Central memory CD8-positive, alpha-beta T cell (primary cell): ENCODE data around the gene PDLIM5.

Source experiments
- ATAC-seq: fragments of 150-1000 bp; cut with Tn5 transposase; replicated peaks from 2 replicates; pipeline ENCODE4 v1.10.0; 2022; ENCODE audit warnings: mild to moderate bottlenecking, moderate FRiP score, moderate number of reproducible peaks; ENCODE audit not compliant: poor library complexity, severe bottlenecking; ENCODE audit errors: extremely low read depth
- DNase-seq, 2 donors: peaks; one replicate each; pipeline ENCODE4 v3.0.0; 2021; ENCODE audit warnings: low spot score in 2 of 2
- H3K27ac Mint-ChIP-seq: one replicate; pipeline ENCODE4 v1.8.0; 2022; ENCODE audit warnings: low read depth, mild to moderate bottlenecking, moderate library complexity, mixed read lengths
- H3K27me3 Mint-ChIP-seq: one replicate; pipeline ENCODE4 v1.8.0; 2022; ENCODE audit warnings: mixed read lengths
- H3K36me3 Mint-ChIP-seq: one replicate; pipeline ENCODE4 v1.8.0; 2022; ENCODE audit warnings: mild to moderate bottlenecking, moderate library complexity, mixed read lengths; ENCODE audit not compliant: insufficient read depth
- H3K4me1 Mint-ChIP-seq: one replicate; pipeline ENCODE4 v1.8.0; 2022; ENCODE audit warnings: mixed read lengths
- H3K4me3 Mint-ChIP-seq: one replicate; pipeline ENCODE4 v1.8.0; 2022; ENCODE audit warnings: mild to moderate bottlenecking, moderate library complexity, mixed read lengths
- H3K9me3 Mint-ChIP-seq: one replicate; pipeline ENCODE4 v1.8.0; 2022; ENCODE audit warnings: mixed read lengths

The PDLIM5 gene

DNA sequence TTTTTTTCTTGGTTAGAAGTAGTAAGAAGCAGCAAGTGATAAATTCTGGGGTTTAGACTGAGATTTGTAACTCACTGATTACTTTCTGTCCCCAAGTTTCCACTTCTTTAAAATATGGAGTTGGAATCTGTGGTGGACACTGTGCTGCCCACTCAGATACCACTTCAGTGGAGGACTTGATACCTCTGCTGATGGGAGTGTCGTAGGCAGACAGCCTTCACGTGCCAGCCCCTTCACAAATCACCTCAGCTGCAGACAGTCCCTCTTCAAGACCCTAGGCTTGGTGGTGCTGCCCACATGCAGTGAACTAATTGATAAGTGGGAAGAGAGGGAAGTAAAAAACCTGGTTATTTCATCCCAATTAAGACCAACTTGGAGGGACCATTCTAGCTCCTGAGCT is 139.5 kb downstream of the PDLIM5 start:
- no peak overlapping the region for H3K27ac Mint-ChIP-seq
- H3K36me3 Mint-ChIP-seq, result peaks cover 11% of the 10 kb centered on the region
- no peaks in the 10 kb centered on the region for H3K27me3 Mint-ChIP-seq
- ATAC-seq (no peak), DNase-seq (no peak)
- H3K9me3 Mint-ChIP-seq, result no peaks in the 10 kb centered on the region
- H3K4me3 Mint-ChIP-seq, result no peak overlapping the region
- no peaks in the 10 kb centered on the region for H3K4me1 Mint-ChIP-seq

DNA sequence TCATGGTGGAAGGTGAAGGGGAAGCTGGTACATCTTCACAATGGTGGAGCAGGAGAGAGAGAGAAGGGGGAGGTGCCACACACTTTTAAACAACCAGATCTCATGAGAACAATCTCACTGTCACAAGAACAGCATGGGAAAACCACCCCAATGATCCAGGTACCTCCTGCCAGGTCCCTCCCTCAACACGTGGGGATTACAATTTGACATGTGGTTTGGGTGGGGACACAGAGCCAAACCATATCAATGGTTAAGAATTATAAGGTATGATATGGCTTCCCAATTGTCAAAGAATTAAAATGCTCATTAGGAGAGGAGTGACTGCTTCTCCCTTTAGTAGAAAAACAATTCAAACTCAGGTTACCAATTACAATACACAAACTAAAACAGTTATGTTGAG is 143.3 kb downstream of the PDLIM5 start:
- Mint-ChIP-seq H3K36me3 (peaks cover 5% of the 10 kb centered on the region), H3K27me3 (no peaks in the 10 kb centered on the region), H3K4me1 (no peaks in the 10 kb centered on the region), H3K9me3 (no peaks in the 10 kb centered on the region), H3K4me3 (no peak overlapping the region), H3K27ac (no peak overlapping the region)
- ATAC-seq (no peak), DNase-seq (no peak)

DNA sequence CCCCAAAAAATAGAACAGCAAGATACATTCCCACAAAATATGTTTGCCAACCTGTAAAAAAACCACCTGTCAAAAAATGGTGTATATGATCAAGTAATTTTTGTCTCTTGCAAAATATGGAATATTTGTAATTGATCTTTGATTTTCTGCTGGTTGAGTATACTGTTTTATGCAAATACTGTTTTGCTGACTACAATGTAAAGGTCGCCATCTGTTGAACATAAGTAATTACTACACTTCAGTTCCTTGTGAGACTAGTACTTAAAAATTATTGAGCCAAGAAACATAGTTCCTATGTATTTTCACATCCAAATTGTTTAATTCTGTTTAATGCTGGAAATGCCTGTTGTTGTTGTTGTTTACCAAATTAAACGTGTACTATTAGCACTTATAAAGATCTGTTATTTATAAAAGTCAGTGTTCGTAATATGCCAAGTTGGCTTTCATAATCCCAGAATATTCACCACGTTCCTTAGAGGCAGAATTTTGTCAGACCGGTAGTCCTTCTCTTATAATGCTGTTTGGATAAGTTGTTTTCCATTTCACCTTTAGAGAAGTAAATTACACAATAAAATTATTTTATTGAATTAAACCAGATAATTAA is 144.2 kb downstream of the PDLIM5 start:
- Mint-ChIP-seq H3K4me1 (no peaks in the 10 kb centered on the region), H3K9me3 (no peaks in the 10 kb centered on the region), H3K36me3 (peaks cover 5% of the 10 kb centered on the region), H3K27me3 (no peaks in the 10 kb centered on the region), H3K27ac (no peak overlapping the region), H3K4me3 (no peak overlapping the region)
- ATAC-seq (no peak), DNase-seq (no peak)

- Mint-ChIP-seq H3K4me3 (no peak overlapping the region), H3K27ac (no peak overlapping the region)
- ATAC-seq, result no peak
Observed at GRCh38 chr4:94598758-94599157, 147.0 kb downstream of the PDLIM5 start.

GRCh38 chr4:94603170-94603747 is 151.5 kb downstream of the PDLIM5 start:
- Mint-ChIP-seq H3K27me3 (no peaks in the 10 kb centered on the region), H3K36me3 (no peaks in the 10 kb centered on the region), H3K9me3 (no peaks in the 10 kb centered on the region), H3K4me1 (no peaks in the 10 kb centered on the region), H3K4me3 (no peak overlapping the region), H3K27ac (no peak overlapping the region)
- no peak for DNase-seq
- ATAC-seq, result no peak

More at GRCh38 chr4:94598758-94599157, 147.0 kb downstream of the PDLIM5 start:
- Mint-ChIP-seq H3K4me1 (no peaks in the 10 kb centered on the region), H3K36me3 (no peaks in the 10 kb centered on the region), H3K27me3 (no peaks in the 10 kb centered on the region), H3K9me3 (no peaks in the 10 kb centered on the region)
- no peak for DNase-seq

GRCh38 chr4:94605241-94605805 is 153.6 kb downstream of the PDLIM5 start:
- ATAC-seq (no peak), DNase-seq (no peak)
- no peaks in the 10 kb centered on the region for H3K9me3 Mint-ChIP-seq
- H3K4me3 Mint-ChIP-seq, result no peak overlapping the region
- no peaks in the 10 kb centered on the region for H3K36me3 Mint-ChIP-seq
- H3K27ac Mint-ChIP-seq, result no peak overlapping the region
- no peaks in the 10 kb centered on the region for H3K27me3 Mint-ChIP-seq
- no peaks in the 10 kb centered on the region for H3K4me1 Mint-ChIP-seq

DNA sequence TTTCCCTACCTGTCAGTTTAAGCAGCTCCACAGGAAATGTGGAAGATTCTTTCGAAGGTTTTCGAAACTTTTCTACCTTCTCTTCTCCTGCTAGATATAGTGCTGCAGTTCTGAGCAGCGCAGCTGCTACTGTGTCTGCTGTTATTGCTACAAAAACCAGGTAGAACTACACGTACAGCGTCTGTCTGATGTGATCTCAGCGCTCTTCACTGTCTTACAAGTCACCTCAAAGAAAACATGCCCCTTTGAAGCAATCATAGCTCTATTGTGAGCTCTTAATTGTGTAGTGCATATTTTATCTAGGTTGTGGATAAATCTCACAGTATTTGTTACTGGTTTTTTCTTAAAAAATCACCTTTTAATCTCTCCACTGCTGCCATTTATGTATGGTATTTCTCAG is 158.4 kb downstream of the PDLIM5 start:
- no peaks in the 10 kb centered on the region for H3K27me3 Mint-ChIP-seq

GRCh38 chr4:94613248-94613647 is 161.5 kb downstream of the PDLIM5 start:
- DNase-seq (no peak), ATAC-seq (no peak)
- Mint-ChIP-seq H3K4me1 (no peaks in the 10 kb centered on the region), H3K27ac (no peak overlapping the region), H3K27me3 (no peaks in the 10 kb centered on the region), H3K36me3 (peaks cover 2% of the 10 kb centered on the region), H3K9me3 (no peaks in the 10 kb centered on the region), H3K4me3 (no peak overlapping the region)

More for the DNA sequence above, 158.4 kb downstream of the PDLIM5 start:
- Mint-ChIP-seq H3K9me3 (no peaks in the 10 kb centered on the region), H3K4me3 (no peak overlapping the region), H3K4me1 (no peaks in the 10 kb centered on the region), H3K27ac (no peak overlapping the region), H3K36me3 (no peaks in the 10 kb centered on the region)
- DNase-seq, result no peak
- no peak for ATAC-seq

DNA sequence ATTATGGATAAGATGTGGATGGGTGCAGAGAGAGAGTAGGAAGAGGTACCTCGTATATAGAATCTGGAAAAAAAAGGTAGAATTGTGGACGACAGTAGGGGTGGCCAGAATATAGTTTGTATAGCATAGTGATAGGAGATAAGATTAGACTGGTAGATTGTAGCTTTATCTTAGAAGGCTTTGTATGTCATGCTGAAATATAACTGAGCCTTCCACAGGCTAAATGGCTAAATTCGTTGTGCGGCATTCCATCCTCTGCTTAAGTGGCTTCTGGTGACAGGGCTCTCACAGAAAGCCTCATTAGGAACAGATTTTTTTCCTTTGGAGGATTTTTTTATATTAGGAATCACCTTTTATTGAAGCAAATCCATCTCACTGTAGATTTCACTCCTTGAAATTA is 163.7 kb downstream of the PDLIM5 start:
- H3K9me3 Mint-ChIP-seq, result no peaks in the 10 kb centered on the region
- no peak for ATAC-seq

GRCh38 chr4:94621491-94622080 is 169.8 kb downstream of the PDLIM5 start:
- H3K4me3 Mint-ChIP-seq, result no peak overlapping the region
- no peaks in the 10 kb centered on the region for H3K27me3 Mint-ChIP-seq
- DNase-seq (no peak), ATAC-seq (no peak)
- H3K36me3 Mint-ChIP-seq, result peaks cover 2% of the 10 kb centered on the region
- no peaks in the 10 kb centered on the region for H3K4me1 Mint-ChIP-seq
- H3K27ac Mint-ChIP-seq, result no peak overlapping the region
- no peaks in the 10 kb centered on the region for H3K9me3 Mint-ChIP-seq

More for the DNA sequence above, 163.7 kb downstream of the PDLIM5 start:
- no peaks in the 10 kb centered on the region for H3K27me3 Mint-ChIP-seq
- no peak overlapping the region for H3K27ac Mint-ChIP-seq
- no peaks in the 10 kb centered on the region for H3K4me1 Mint-ChIP-seq
- DNase-seq, result no peak
- H3K4me3 Mint-ChIP-seq, result no peak overlapping the region
- H3K36me3 Mint-ChIP-seq, result peaks cover 2% of the 10 kb centered on the region

GRCh38 chr4:94623126-94623911 is 171.6 kb downstream of the PDLIM5 start:
- no peaks in the 10 kb centered on the region for H3K9me3 Mint-ChIP-seq

GRCh38 chr4:94626942-94627341 is 175.2 kb downstream of the PDLIM5 start:
- no peaks in the 10 kb centered on the region for H3K36me3 Mint-ChIP-seq
- no peaks in the 10 kb centered on the region for H3K4me1 Mint-ChIP-seq
- no peak overlapping the region for H3K27ac Mint-ChIP-seq
- no peak overlapping the region for H3K4me3 Mint-ChIP-seq
- no peaks in the 10 kb centered on the region for H3K9me3 Mint-ChIP-seq
- no peaks in the 10 kb centered on the region for H3K27me3 Mint-ChIP-seq
- no peak for DNase-seq
- no peak for ATAC-seq

More at GRCh38 chr4:94623126-94623911, 171.6 kb downstream of the PDLIM5 start:
- H3K27ac Mint-ChIP-seq, result no peak overlapping the region
- H3K27me3 Mint-ChIP-seq, result no peaks in the 10 kb centered on the region
- H3K36me3 Mint-ChIP-seq, result no peaks in the 10 kb centered on the region
- H3K4me1 Mint-ChIP-seq, result no peaks in the 10 kb centered on the region
- H3K4me3 Mint-ChIP-seq, result no peak overlapping the region
- ATAC-seq, result no peak
- DNase-seq, result no peak
